GM12878 (cell line): ENCODE measurements around the gene CCDC178. TPM values are rescaled to one million over a fixed set of nuclear protein-coding genes. Genes with fewer than 3 reads are reported as not detected.

Experiments used
- ATAC-seq: fragments of 200-7000 bp; cut with Tn5 transposase; 3 replicates; pipeline ENCODE4 v1.9.1; 2020; ENCODE audit warnings: mild to moderate bottlenecking, moderate library complexity
- BruUV-seq: library from RNA; stranded (reverse); fragments of 400-500 nt; replicated peaks from 2 replicates; lab custom pipeline; 2021; lab: Mats Ljungman, UMichigan
- CTCF ChIA-PET: fragments of 300-600 bp; sonication (Branson Sonifier 250); formaldehyde crosslinking; extraction: SDS; loops from one replicate; lab custom pipeline; 2021; ENCODE audit warnings: inconsistent platforms; lab: Yijun Ruan, JAX
- POLR2A ChIA-PET: fragments of 350-600 bp; formaldehyde crosslinking; extraction: SDS; loops from one replicate; lab custom pipeline; 2021; ENCODE audit warnings: inconsistent platforms; lab: Charles Lee
- RAD21 ChIA-PET: fragments of 300-600 bp; sonication (Branson Sonifier 250); formaldehyde crosslinking; loops from one replicate; lab custom pipeline; 2023; ENCODE audit warnings: antibody characterized with exemption; ENCODE audit not compliant: unreplicated experiment; lab: Charles Lee
- SMC1A ChIA-PET: fragments of 300-600 bp; sonication (Branson Sonifier 250); formaldehyde crosslinking; loops from one replicate; lab custom pipeline; 2023; ENCODE audit not compliant: unreplicated experiment, uncharacterized antibody; lab: Charles Lee
- DNase-seq: peaks from one replicate; pipeline ENCODE4 v3.0.0-alpha.2; 2011; ENCODE audit warnings: low read depth, low spot score
- FAIRE-seq: peaks from 3 replicates; lab custom pipeline; 2011; peaks lifted over from hg19 to GRCh38; lab: Jason Lieb, UNC
- H2AFZ ChIP-seq: 2 replicates; pipeline ENCODE4 v1.6.0; 2011; ENCODE audit warnings: low read depth, low read length, control low read depth; ENCODE audit not compliant: control insufficient read depth
- H3K27ac ChIP-seq: 2 replicates; pipeline ENCODE4 v1.5.1; 2011; ENCODE audit warnings: control low read depth; ENCODE audit not compliant: control insufficient read depth, insufficient read depth
- H3K27me3 ChIP-seq, 2 experiments: replicated peaks in 1 of 2; 2 replicates each; pipeline versions ENCODE4 v1.6.0 to v1.6.1; 2011; ENCODE audit warnings: low read length in 1 of 2; ENCODE audit not compliant: control insufficient read depth in 2 of 2, insufficient read depth in 2 of 2
- H3K36me3 ChIP-seq, 2 experiments: 2 replicates each; pipeline ENCODE4 v1.5.1; 2011; ENCODE audit warnings: low read length in 1 of 2; ENCODE audit not compliant: control insufficient read depth in 2 of 2, insufficient read depth in 2 of 2
- H3K4me1 ChIP-seq: 2 replicates; pipeline ENCODE4 v1.6.1; 2011; ENCODE audit warnings: mild to moderate bottlenecking, low read length, moderate library complexity, mixed read lengths; ENCODE audit not compliant: control insufficient read depth, insufficient read depth
- H3K4me2 ChIP-seq: 2 replicates; pipeline ENCODE4 v1.6.0; 2011; ENCODE audit warnings: control low read depth; ENCODE audit not compliant: control insufficient read depth, insufficient read depth
- H3K4me3 ChIP-seq: fragments of 200-600 bp; sonication (generic); 2 replicates; pipeline ENCODE4 v1.5.1; 2016
- H3K79me2 ChIP-seq: 2 replicates; pipeline ENCODE4 v1.6.0; 2011; ENCODE audit warnings: low read length; ENCODE audit not compliant: control insufficient read depth, insufficient read depth
- H3K9ac ChIP-seq: 2 replicates; pipeline ENCODE4 v1.8.0; 2011; ENCODE audit warnings: low read length, control low read depth, mixed read lengths; ENCODE audit not compliant: control insufficient read depth, insufficient read depth
- H3K9me3 ChIP-seq: replicated peaks from 3 replicates; pipeline ENCODE4 v1.5.1; 2011; ENCODE audit warnings: mild to moderate bottlenecking, low read length; ENCODE audit not compliant: control insufficient read depth, insufficient read depth
- H4K20me1 ChIP-seq: 2 replicates; pipeline ENCODE4 v1.6.0; 2011; ENCODE audit not compliant: control insufficient read depth, insufficient read depth
- BACH1 ChIP-seq: fragments of 450-650 bp; IDR thresholded peaks from 2 replicates; pipeline ENCODE4 v1.6.1; 2017; ENCODE audit warnings: mild to moderate bottlenecking, borderline replicate concordance
- CREM ChIP-seq: IDR thresholded peaks from 2 replicates; pipeline ENCODE4 v1.6.1; 2014; ENCODE audit warnings: antibody characterized with exemption, low read depth
- DPF2 ChIP-seq: fragments of 450-650 bp; IDR thresholded peaks from 2 replicates; pipeline ENCODE4 v1.6.1; 2017; ENCODE audit warnings: mild to moderate bottlenecking
- JUND ChIP-seq: IDR thresholded peaks from 2 replicates; pipeline ENCODE4 v1.6.1; 2012; ENCODE audit warnings: low read depth, mild to moderate bottlenecking, low read length, improper control_type of control experiment, moderate library complexity
- RB1 ChIP-seq: fragments of 450-650 bp; formaldehyde crosslinking; IDR thresholded peaks from 2 replicates; pipeline ENCODE4 v1.6.1; 2017; ENCODE audit warnings: mild to moderate bottlenecking, borderline replicate concordance
- STAT3 ChIP-seq: IDR thresholded peaks from 2 replicates; pipeline ENCODE4 v1.6.1; 2011; ENCODE audit warnings: low read depth, low read length, improper control_type of control experiment
- ZNF274 ChIP-seq: IDR thresholded peaks from one replicate; pipeline ENCODE4 v1.8.0; 2011; ENCODE audit not compliant: insufficient read length, insufficient read depth
- ZSCAN29 ChIP-seq: fragments of 450-650 bp; IDR thresholded peaks from 2 replicates; pipeline ENCODE4 v1.6.1; 2017; ENCODE audit warnings: mild to moderate bottlenecking, moderate library complexity
- WGBS: methylation state at CpG from one replicate; pipeline ENCODE4 v1.1.6; 2016; ENCODE audit warnings: low lambda C conversion rate; ENCODE audit not compliant: insufficient replicate concordance, insufficient coverage; ENCODE audit errors: missing lambda C conversion rate; 5-methylcytosine and 5-hydroxymethylcytosine counted together
- in situ Hi-C: fragments of 300-500 bp; cut with MboI; formaldehyde crosslinking; loops from 9 replicates; pipeline ENCODE4 v1.14.3; 2018; ENCODE audit warnings: mixed read lengths
- intact Hi-C: fragments of 100-400 bp; cut with micrococcal nuclease; formaldehyde crosslinking; loops from one replicate; pipeline ENCODE4 v1.14.2; 2022; ENCODE audit not compliant: unreplicated experiment
- polyA plus RNA-seq, 11 experiments: library from polyadenylated mRNA; depleted of rRNA in 4 of 11; unstranded in 6 of 11; stranded (reverse) in 5 of 11; fragments of >200 nt; fragmentation: Nextera tagmentation in 4 of 11; fragmentation: Illumina TruSeq in 1 of 11; extraction: Ambion mirVana in 4 of 11; extraction: Trizol in 1 of 11; gene quantifications; 1 replicate in 1 of 11; 2 replicates in 10 of 11; pipeline versions ENCODE4 v1.2.1 to v1.2.3, GENCODE V29; 2011 to 2016; ENCODE audit warnings: inconsistent platforms in 2 of 11, missing spikeins in 2 of 11, low read depth in 1 of 11
- total RNA-seq, 4 experiments: library from RNA; depleted of rRNA in 3 of 4; stranded (reverse); fragments of >200 nt in 3 of 4; fragmentation: Illumina TruSeq in 1 of 4; extraction: Trizol in 1 of 4; gene quantifications; 2 replicates each; pipeline versions ENCODE4 v1.2.1 to v1.2.3, GENCODE V29; 2013 to 2021

CCDC178 gene
- total and polyA plus RNA-seq, 10 of the 15 experiments (the other 5 are each of a cell fraction or from before 2014, with no cell fraction given), result 0.04 TPM; not detected in 9

DNA sequence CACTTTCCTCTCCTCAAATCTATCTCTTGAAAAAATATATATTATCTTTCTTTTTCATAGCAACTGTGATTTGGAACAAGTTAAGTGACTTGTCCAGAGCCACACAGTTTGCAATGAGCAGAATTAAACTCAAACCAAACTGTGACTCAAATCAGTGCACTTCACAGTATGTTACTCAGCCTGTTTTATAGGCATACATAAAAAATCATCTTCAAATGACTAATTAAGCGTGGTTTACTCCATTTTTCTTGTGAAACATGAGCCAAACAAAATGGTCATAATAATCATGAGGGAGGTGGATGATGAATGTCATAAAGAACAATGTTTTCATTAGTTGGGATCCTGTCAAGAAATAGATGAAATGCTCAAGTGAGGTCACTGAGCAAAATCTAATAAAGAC is 6.1 kb upstream of the CCDC178 start:
- no peaks in the 10 kb centered on the region for H3K79me2 ChIP-seq
- ChIA-PET SMC1A (no interaction called here), CTCF (no interaction called here), RAD21 (no interaction called here)
- no peaks in the 10 kb centered on the region for H3K36me3 ChIP-seq
- H3K4me3 ChIP-seq, result no peak overlapping the region
- no peak overlapping the region for H3K4me2 ChIP-seq
- H3K27me3 ChIP-seq, result no peaks in the 10 kb centered on the region
- no peak overlapping the region for H2AFZ ChIP-seq
- DNase-seq (no peak), ATAC-seq (no peak)
- WGBS, result 0% methylated on average over 1 of the region's 1 CpG
- in situ Hi-C loops, result no loop called here
- H3K27ac ChIP-seq, result no peak overlapping the region
- no peaks in the 10 kb centered on the region for H4K20me1 ChIP-seq
- no TSS peak for BruUV-seq
- intact Hi-C loops, result no loop called here
- no peak overlapping the region for H3K9ac ChIP-seq
- TF ChIP-seq RB1, result no peak
- TF ChIP-seq DPF2, result no peak
- TF ChIP-seq, all 136 proteins: peak for 0
- Histone ChIP-seq H3K4me1 (no peaks in the 10 kb centered on the region), H3K9me3 (no peaks in the 10 kb centered on the region)
- POLR2A ChIA-PET, result no interaction called here
- FAIRE-seq, result no peak

GRCh38 chr18:33444709-33445108 is 4.2 kb upstream of the CCDC178 start:
- intact Hi-C loops, result no loop called here

More at GRCh38 chr18:33444709-33445108, 4.2 kb upstream of the CCDC178 start:
- Histone ChIP-seq H2AFZ (no peak overlapping the region), H4K20me1 (no peaks in the 10 kb centered on the region), H3K9me3 (no peaks in the 10 kb centered on the region), H3K36me3 (no peaks in the 10 kb centered on the region), H3K4me3 (no peak overlapping the region), H3K27ac (no peak overlapping the region), H3K9ac (no peak overlapping the region), H3K27me3 (peaks cover 0 to 3% of the 10 kb centered on the region in 2 experiments; a peak in 2 of 4 replicates), H3K79me2 (no peaks in the 10 kb centered on the region), H3K4me1 (no peaks in the 10 kb centered on the region), H3K4me2 (no peak overlapping the region)
- FAIRE-seq (no peak), DNase-seq (no peak), ATAC-seq (no peak)
- WGBS, result 0% methylated on average over 2 of the region's 2 CpGs
- BruUV-seq, result no TSS peak
- CTCF ChIA-PET, result no interaction called here
- RAD21 ChIA-PET, result no interaction called here
- POLR2A ChIA-PET, result no interaction called here
- SMC1A ChIA-PET, result no interaction called here
- in situ Hi-C loops, result no loop called here
- TF ChIP-seq ZNF274 (no peak), ZSCAN29 (no peak), BACH1 (no peak), STAT3 (no peak), CREM (no peak), JUND (no peak)
- TF ChIP-seq, all 136 proteins: peak for 0
